ENCODE measurements around the gene ZMYND10. TPM values are rescaled to one million over a fixed set of nuclear protein-coding genes. Genes with fewer than 3 reads are reported as not detected.

The ZMYND10 gene
- total RNA-seq, 1 experiment from 2014 or later, result 0.74 TPM

- TF ChIP-seq PRRX2 (CRISPR knock-in tag; IDR thresholded peaks at IDR 0.05), result no peak
- TF ChIP-seq ZNF425 (CRISPR knock-in tag; conservative IDR thresholded peaks at IDR 0.05), result no peak
- no peak for TF ChIP-seq RORB (CRISPR knock-in tag; IDR thresholded peaks at IDR 0.05)
- TF ChIP-seq MAX (CRISPR knock-in tag; IDR thresholded peaks at IDR 0.05), result no peak
- TF ChIP-seq CDX4 (CRISPR knock-in tag; IDR thresholded peaks at IDR 0.05; ENCODE audit: borderline replicate concordance), result no peak
- TF ChIP-seq TEAD1 (CRISPR knock-in tag; IDR thresholded peaks at IDR 0.05), result no peak
- no peak for TF ChIP-seq E2F1 (CRISPR knock-in tag; IDR thresholded peaks at IDR 0.05)
- no peak for TF ChIP-seq CREM (CRISPR knock-in tag; IDR thresholded peaks at IDR 0.05)
- no peak for TF ChIP-seq IRF1 (CRISPR knock-in tag; IDR thresholded peaks at IDR 0.05)
- no peak for TF ChIP-seq ZNF396 (CRISPR knock-in tag; IDR thresholded peaks at IDR 0.05; ENCODE audit: borderline replicate concordance)
- no peak for TF ChIP-seq MLX (CRISPR knock-in tag; IDR thresholded peaks at IDR 0.05)
- TF ChIP-seq GRHL2 (CRISPR knock-in tag; IDR thresholded peaks at IDR 0.05; ENCODE audit: insufficient replicate concordance, severe bottlenecking), result no peak
- TF ChIP-seq E2F4 (CRISPR knock-in tag; IDR thresholded peaks at IDR 0.05; ENCODE audit: borderline replicate concordance, low read depth), result no peak
- H3K27me3 Mint-ChIP-seq (ENCODE audit: low read depth), result no peaks in the 10 kb centered on the region; the same call in 1 of the 2 replicates
- CTCF ChIA-PET, result interaction anchor here (1.1 to 5.9 kb wide), 12 partner anchors 13 to 108 kb away, joined by 3 to 95 read pairs (median 6); partner anchors contain the start of genes HYAL2, RASSF1 and TUSC2
- peak overlapping the region; percentile 36; the same call in 1 of the 2 replicates for H3K27ac Mint-ChIP-seq
- H3K4me1 Mint-ChIP-seq, result peaks cover 22% of the 10 kb centered on the region
- ATAC-seq (no peak), DNase-seq (ENCODE audit: low spot score) (no peak)
- H3K36me3 Mint-ChIP-seq, result 0 out of 2 replicates have a peak, but pooled peaks cover 4% of the 10 kb centered on the region
- POLR2A ChIA-PET, result interaction anchor here (1.4 kb wide), 1 partner anchor 25 kb away, joined by 3 read pairs; the partner anchor contains the start of gene TUSC2
- H3K9me3 Mint-ChIP-seq, result peaks cover 10% of the 10 kb centered on the region; the same call in 1 of the 2 replicates
- H3K4me3 Mint-ChIP-seq, result no peak overlapping the region
Observed at GRCh38 chr3:50302095-50303012, 43.2 kb downstream of the ZMYND10 start.

GRCh38 chr3:50300681-50301254 is 44.8 kb downstream of the ZMYND10 start:
- DNase-seq (ENCODE audit: low spot score), result no peak
- Mint-ChIP-seq H3K4me3 (0 out of 2 replicates have a peak overlapping the region, but pooled peaks have one; percentile 97), H3K4me1 (peaks cover 22% of the 10 kb centered on the region), H3K27me3 (ENCODE audit: low read depth) (no peaks in the 10 kb centered on the region; the same call in 1 of the 2 replicates), H3K9me3 (peaks cover 7% of the 10 kb centered on the region; the same call in 1 of the 2 replicates), H3K36me3 (0 out of 2 replicates have a peak, but pooled peaks cover 4% of the 10 kb centered on the region), H3K27ac (peak overlapping the region; percentile 82; the same call in 1 of the 2 replicates)
- ATAC-seq, result no peak
- ChIA-PET POLR2A (no interaction called here), CTCF (interaction anchor here (0.7 to 5.9 kb wide), 4 partner anchors 14 to 50 kb away, joined by 3 to 95 read pairs (median 4); partner anchors contain the start of genes CYB561D2, HYAL2 and NPRL2)
- TF ChIP-seq SMAD4 (CRISPR knock-in tag; IDR thresholded peaks at IDR 0.05) (no peak), ZBTB21 (CRISPR knock-in tag; IDR thresholded peaks at IDR 0.05; ENCODE audit: borderline replicate concordance) (no peak), E2F4 (CRISPR knock-in tag; IDR thresholded peaks at IDR 0.05; ENCODE audit: borderline replicate concordance, low read depth) (no peak), ARID4B (CRISPR knock-in tag; IDR thresholded peaks at IDR 0.05; ENCODE audit: borderline replicate concordance) (no peak), NFE2L1 (CRISPR knock-in tag; IDR thresholded peaks at IDR 0.05) (no peak), ATF1 (CRISPR knock-in tag; IDR thresholded peaks at IDR 0.05) (no peak)

All from WTC11 (cell line).